H4 (cell line): Measurements from ENCODE around the gene S100P. TPM values are rescaled to one million over a fixed set of nuclear protein-coding genes. Genes with fewer than 3 reads are reported as not detected.

ENCODE experiments used
- DNase-seq: peaks from one replicate; pipeline ENCODE4 v3.0.0-alpha.2; 2015; ENCODE audit warnings: low spot score
- total RNA-seq: library from RNA; depleted of rRNA; stranded (reverse); fragments of >200 nt; shearing (Covaris generic); gene quantifications from 2 replicates; pipeline ENCODE4 v1.2.3, GENCODE V29; 2014

The S100P gene
- total RNA-seq, 1 experiment from 2014 or later, result 0.35 TPM

DNA sequence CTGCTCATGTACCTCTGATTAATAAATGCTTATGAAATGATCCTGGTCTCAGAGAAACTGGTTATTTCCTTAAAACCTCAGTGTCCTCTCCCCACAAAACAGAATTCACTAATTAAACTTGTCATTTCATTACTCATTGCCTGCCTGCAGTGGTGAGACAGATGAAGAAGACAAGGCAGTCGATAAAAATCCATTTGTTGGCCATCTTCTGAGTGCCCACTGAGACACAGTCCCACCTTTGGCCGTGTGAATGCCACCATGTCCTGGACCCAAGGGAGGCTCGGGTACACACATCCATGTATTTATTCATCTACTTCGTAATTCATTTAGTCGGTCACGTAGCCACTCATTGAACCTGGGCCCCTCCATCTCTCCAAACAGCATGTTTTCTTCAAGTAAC lies 3.5 kb downstream of the S100P start:
- DNase-seq, result no peak

DNA sequence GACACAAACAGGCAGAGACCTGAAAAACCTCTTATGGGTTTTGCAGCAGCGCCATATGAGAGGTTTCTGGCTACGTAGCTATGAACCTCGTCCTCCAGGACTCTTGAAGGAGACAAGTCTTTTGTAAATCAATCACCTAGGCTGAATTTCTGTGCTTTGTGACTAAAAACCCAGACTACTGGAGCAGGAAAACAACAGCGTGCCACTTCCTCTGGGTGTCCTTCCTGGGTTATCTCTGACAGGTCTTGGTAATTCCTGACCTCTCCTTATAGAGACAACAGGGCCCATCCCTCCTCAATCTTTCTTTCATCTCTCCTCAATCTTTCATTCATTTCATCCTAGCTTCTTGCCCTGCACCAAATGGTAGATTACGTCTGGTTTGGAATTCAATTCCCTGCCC lies 5.7 kb downstream of the S100P start:
- no peak for DNase-seq

DNA sequence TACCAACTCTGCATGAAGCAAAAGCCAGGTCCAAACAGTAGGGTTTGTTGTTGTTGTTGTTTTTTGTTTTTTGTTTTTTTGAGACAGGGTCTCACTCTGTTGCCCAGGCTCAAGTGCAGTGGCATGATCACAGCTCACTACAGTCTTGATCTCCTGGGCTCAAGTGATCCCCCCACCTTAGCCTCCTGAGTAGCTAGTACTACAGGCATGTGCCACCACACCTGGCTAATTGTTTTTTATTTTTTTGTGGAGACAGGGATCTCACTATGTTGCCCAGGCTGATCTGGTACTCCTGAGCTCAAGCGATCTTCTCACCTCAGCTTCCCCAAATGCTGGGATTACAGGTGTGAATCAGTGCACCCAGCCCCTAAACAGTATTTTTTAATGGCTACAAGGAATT lies 6.2 kb downstream of the S100P start:
- no peak for DNase-seq

DNA sequence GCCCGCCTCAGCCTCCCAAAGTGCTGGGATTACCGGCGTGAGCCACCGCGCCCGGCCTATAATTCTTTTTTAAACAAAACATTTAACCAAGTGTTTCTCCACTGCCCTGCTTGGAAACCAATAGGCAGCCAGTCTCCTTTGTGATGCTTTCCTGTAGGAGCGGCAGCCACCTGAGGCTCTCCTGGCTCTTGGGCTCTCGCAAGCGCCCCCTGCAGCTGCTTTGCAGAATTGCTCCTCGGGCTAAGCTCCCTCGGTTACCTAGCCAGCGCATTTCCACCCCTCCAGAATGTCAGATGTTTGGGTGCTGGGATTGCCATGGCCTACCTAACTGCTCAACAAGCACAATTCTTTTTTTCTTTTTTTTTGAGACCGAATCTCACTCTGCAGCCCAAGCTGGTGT lies 7.7 kb downstream of the S100P start:
- DNase-seq, result no peak

DNA sequence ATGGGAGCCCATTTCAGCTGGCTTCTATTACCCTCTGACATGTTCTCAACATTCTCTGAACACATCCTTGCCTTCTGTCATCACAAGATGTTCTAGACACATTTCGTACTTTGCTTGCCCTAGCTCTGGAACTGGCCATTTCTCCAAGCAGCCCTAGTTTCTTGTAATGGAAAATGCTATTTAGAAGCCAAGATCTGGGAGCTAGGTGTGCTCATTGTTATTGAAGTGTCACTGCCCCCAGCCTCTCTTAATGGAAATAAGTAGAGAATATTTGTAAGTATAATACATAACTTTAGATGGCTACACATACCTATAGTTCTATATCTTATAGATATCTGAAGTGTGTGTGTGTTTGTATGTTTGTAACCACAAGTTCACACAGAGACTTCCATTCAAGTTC lies 9.1 kb downstream of the S100P start:
- DNase-seq, result no peak

DNA sequence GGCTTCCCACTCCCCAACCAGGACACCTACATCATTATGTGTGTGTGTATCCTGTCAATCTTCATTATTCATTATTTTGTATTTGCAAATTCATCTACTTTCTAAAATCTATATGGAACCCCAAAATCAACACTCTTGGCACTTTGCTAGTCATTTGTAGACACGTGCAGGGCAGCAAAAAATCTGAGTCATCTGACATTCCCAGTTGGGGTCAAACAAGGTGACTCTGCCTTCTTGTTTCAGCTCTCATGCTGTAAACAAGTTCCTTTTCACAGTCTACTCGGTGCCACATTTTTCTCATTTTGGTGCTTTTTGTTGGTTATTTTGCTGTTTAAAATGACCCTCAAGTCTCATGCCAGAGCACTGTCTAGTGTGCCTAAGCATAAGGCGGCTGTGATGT lies 10.1 kb downstream of the S100P start:
- DNase-seq, result no peak

DNA sequence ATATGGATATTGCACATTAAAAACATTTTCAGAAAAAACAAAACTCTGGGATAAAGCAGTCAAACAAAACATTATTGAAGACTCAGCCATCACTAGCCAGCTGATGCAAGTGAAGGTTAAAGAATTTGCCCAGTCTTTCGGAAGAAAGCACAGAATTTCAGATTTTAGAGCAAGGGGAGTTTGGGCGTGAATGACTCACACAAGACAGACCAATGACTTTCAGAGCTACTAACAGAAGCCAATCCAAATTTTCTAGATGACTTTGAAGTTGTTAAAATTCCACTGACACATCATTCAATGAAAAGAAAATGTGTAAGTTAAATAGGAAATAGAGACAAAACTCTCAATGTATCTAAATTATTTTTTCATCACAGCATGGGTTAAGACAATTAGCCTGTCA lies 12.0 kb downstream of the S100P start:
- DNase-seq, result no peak

DNA sequence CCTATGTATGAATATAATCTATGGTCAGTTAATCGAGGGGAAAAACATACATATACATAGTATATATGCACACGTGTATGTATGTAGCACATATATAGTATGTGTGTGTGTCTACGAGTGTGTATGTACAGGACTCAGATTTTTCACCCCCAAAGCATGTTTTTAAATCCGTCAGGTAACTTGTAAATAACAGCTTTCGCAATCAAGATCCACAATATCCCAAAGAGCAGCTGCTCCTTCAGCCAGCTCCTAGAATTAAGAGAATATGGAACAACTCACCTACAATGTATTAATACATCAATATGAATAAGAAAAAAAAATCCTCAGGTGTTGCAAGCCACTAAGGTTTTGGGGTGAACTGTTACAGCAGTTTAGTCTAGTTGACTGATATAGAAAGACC lies 12.5 kb downstream of the S100P start:
- no peak for DNase-seq

DNA sequence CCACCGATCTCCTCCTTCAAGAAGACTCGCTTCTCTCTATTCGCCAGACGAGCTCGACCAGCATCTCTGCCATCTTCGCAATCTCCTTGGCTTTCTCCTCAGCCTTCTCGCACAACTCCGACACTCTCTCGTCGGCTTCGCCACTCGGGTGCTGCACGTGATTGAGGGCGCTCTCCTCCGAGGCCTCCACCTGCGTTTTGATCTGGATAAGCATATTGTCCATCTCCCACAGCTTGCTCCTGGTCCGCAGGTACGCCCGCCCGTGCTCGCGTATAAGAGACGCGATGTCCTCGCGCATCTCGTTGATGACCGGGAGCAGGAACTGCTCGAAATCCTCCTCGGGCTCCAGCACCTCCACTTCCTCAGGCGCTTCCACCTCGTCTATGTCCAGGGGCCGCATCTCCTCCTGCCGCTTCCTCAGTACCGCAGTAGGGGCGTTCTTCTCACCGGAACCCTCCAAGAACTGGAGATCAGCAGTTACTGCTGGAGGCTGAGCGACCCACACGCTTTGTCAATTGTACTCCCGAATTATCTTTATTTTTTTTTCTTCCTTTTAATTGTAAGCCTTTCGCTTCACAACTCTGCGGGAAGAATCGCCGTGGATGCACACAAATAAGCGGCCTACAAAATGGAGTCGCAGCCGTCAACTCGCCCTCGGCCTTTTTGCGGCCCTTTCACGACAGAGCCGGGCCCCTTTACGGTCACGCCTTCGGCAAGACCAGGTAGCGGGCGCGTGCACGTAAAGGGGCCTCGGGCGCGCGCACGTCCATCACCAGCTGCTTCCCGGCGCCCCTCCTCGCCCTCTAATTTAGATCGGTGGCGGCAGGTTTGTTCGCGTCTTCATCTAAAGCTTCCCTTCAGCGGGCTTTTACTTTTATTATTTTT lies 15.8 kb downstream of the S100P start, which contains the start of gene MRFAP1L1:
TSS of gene MRFAP1L1 (minus strand) at position 636 of the 885 bp plus-strand sequence. CDS start at position 400, 236 bp downstream.
- DNase-seq, result peak; percentile 95

DNA sequence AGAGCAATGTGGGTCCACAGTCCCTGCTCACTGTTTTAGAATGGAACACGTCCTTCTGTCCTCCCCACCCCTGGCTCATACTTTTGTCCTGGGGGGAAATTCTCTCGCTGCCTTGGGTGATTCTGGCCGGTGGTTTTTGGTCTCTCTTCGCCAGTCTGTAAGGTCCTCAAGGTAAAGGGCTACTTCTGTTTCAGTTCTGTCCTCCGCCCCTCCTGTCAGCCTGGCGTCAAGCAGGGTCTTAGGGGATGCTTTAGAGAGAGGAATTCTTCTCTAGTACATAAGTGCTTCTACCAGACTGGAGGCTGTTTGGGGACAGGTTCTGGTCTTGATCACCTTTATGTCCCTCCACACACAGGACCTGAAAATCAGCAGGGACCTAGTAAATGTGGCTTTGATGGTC lies 16.6 kb downstream of the S100P start:
- DNase-seq, result no peak

DNA sequence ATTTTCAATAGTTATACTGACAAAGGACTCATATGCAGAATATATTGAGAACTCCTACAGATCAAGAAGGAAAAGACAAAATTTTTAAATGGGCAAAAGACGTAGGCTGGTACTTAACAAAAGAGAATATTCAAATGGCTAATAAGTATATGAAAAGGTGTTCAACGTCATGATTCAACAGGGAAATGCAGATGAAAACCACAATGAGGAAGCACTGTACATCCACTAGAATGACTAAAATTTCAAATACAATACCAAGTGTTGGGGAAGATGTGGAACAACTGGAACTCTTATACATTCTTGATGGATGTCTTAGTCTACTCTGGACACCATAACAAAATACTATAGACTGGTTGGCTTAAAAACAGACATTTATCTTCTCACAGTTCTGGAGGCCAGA lies 17.3 kb downstream of the S100P start:
- DNase-seq, result no peak

DNA sequence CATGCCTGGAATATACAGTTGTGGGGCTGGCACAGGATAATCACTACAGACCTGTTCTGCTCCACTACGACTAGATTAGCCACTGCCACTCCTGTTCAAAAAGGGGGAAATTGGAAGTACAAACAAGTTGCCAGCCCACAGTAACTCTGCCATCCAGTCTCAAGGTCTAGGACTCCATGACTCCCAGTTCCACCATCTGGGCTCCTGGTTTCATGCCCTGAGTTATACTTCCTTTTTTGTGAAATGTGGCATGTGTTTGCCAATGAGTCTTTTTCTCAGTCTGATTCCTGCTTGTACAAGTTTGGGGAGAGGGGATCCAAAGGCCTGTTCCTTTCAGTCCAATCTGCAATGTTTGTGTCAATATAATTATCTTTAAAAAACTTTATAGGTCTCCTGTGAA lies 21.3 kb downstream of the S100P start:
- no peak for DNase-seq

DNA sequence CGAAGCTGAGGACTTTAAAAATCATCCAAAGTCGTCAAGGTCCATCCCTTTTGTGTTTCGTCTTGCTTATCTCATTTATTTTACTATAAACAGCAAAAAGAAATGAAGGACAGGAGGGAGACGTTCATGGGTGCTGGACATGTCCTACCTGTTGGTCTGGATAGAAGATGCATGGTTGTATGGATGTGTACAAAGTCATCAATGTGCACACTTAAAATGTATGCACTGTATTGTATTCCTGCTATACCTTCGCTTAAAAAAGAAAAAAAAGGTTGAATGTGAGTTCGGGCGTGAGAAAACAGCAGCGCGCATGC lies 22.0 kb downstream of the S100P start:
- DNase-seq, result no peak

DNA sequence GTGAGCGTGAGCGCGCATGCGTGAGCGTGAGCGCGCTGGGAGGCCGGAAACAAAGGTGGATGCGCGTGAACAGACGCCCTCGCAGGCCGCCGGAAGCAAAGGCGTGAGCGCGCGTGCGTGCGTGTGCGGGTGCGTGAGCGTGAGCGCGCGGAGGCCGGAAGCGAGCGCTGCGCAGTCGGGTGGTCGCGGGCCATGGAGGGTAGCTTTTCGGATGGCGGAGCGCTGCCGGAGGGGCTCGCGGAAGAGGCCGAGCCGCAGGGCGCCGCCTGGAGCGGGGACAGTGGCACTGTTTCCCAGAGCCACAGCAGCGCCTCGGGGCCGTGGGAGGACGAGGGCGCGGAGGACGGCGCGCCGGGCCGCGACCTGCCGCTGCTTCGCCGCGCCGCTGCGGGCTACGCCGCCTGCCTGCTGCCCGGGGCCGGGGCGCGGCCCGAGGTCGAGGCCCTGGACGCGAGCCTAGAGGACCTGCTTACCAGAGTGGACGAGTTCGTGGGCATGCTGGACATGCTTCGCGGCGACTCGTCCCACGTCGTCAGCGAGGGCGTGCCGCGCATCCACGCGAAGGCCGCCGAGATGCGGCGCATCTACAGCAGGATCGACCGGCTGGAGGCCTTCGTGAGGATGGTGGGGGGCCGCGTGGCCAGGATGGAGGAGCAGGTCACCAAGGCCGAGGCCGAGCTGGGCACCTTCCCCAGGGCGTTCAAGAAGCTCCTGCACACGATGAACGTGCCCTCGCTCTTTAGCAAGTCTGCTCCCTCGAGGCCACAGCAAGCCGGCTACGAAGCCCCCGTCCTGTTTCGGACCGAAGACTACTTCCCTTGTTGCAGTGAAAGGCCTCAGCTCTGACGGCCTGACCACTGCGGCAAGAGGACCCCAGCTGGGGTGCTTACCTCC lies 22.6 kb downstream of the S100P start, which contains the start of gene BLOC1S4:
TSS of gene BLOC1S4 (plus strand) at position 157 of the 894 bp plus-strand sequence. CDS start at position 193, 36 bp downstream.
- DNase-seq, result peak; percentile 91

DNA sequence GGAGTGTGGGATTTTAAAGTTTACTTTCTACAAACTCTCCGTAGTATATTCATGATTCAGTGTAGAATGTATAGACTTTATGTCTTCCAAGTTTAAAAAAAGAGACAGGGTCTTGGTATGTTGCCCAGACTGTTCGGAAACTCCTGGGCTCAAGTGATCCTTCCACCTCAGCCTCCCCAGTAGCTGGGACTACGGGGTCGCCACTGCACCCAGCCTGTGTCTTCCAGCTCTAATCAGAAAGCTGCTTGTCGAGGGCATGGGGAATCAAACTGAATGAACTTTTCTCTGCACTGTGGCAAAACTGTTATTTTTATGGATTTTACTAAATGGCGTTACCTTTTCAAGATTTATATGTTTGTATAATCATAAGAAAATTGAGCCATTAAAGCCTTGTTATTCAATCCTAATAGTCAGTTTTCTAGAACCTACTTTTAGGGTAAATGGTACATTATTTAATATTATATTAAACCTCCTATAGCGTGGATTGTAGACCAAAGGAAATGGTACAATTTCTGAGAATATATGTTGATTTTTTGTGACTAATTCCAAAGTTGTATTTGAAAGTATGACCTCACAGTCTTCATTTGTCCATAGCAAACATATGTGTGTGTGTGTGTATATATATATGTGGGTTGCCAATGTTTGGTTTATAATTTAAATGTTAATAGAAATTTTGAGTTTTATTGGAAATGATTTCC lies 23.4 kb downstream of the S100P start:
- no peak for DNase-seq

DNA sequence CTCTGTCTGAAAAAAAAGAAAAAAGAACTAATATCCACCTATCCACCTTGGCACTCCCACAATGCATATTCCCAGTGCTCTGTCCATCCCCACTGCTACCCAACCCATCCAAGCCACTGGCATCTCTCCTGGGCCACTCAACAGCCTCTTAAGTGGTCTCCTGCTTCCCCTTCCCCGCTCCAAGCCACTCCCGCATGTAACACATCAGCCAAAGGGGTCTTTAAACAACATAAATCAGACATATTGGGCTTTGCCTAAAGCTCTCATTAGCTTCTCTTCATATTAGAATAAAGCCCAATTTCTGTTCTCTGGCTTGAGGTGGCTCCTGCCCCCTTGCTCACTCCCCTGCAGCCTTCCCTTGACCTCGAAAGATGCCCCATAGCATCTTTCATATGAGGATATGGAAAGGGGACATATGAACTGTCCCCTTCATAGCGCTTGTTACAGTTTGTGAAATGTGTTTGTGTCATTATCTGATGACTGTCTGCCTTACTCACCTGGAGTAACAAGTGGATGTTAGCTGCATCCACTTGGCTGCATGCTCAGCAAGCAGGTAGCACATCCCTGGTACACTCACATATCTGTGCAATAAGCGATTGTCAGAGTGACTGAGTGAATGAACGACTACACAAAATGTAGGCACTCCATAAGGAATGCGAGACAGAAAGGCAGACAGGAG lies 25.4 kb downstream of the S100P start:
- no peak for DNase-seq

DNA sequence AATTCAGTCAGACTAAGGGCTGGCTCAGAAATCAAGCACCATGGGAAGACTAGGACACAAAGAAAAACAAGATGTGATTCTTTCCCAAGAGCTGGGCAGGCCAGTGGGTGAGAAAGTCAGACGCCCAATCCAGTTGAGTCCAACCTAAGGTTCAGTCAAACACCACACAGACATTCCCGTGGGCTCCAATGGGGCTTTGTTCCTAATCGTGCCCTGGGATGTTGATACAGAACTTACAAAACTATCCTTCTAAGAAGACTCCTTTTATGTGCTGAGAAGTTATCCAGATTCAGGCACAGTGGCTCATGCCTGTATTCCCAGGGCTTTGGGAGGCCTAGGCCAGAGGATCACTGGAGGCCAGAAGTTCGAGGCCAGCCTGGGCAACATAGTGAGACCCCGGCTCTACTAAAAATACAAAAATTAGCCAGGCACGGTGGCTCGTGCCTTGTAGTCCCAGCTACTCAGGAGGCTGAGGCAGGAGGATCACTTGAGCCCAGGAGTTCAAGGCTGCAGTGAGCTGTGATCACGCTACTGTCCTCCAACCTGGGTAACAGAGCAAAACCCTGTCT lies 26.0 kb downstream of the S100P start:
- DNase-seq, result no peak

DNA sequence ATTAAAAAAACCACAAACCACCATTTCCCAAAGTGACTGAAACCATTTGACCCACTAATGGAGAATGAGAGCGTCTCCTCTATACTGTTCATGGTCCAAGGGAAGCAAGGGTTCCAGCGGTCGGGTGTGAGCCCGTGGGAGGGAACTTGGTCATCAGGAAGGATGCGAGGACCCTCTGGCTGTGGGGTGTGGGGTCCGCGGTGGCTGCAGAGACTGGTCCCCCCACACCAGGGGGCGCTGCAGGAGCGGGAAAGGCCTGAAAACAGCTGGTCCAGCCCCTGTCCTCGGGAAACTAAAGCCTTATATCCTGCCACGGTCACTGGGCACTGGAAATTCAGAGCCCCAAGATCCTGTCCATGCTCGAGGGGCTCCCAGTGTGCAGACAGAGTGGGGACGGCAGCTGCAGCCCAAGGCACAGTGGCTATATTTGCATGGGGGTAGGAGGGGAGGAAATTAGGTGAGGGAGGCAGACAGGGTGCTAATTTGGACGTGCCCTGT lies 26.6 kb downstream of the S100P start:
- peak; percentile 69 for DNase-seq

DNA sequence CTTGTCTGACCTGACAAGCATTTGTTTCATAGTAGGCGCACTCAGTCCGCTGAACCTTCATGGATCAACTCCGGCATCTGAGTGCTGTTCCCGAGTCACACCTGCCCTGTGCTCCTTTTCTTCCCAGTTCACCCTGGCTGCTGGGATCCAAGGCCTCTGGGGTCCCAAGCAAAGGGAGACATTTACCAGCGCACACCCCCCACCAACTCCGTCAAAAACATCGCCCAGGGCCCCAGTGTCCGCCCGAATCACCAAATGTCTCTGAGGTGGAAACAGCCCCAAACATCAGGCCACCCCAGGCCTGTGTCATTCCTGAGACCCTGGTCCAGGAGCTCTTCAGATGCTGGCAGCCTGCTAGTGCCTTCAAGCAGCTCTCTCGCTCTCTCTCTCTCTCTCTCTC lies 27.4 kb downstream of the S100P start:
- no peak for DNase-seq

DNA sequence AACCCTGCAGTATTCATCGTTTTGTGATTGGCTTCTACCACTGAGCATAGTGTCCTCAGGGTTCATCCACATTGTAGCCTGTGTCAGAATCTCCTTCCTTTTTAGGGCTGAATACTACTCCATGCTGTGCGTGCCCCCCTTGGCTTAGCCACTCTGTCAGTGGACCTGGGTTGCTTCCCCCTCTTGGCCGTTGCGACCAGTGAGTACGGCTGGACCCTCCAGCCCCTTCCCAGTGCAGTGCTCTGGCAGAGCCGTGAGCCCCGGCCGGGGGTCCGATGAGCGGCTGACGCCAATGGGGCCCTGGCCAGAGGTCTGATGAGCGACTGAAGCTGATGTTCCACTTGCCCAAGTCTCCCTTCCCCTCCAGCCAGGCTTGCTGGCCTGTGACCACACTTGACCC lies 29.2 kb downstream of the S100P start:
- no peak for DNase-seq

DNA sequence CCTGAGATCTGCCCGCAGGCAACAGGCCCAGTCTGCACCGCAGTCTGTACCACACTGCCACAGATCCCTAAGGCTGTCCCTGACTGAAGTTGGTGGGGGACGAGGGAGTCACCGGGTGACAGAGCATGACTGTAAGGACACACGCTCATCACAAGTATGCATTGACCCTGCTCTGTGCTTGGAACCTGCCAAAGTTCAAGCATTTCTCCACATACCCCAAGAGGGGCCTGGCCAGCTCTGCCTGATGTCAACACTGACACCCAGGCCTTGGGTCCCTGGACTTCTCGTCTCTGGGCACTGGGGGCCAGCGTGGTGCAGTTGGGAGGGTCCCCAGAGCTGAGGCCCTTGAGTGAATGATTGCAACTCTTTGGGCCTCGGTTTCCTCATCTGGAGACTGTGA lies 30.2 kb downstream of the S100P start:
- no peak for DNase-seq
